Measurements from ENCODE around the gene MACROD2.

The MACROD2 gene

DNA sequence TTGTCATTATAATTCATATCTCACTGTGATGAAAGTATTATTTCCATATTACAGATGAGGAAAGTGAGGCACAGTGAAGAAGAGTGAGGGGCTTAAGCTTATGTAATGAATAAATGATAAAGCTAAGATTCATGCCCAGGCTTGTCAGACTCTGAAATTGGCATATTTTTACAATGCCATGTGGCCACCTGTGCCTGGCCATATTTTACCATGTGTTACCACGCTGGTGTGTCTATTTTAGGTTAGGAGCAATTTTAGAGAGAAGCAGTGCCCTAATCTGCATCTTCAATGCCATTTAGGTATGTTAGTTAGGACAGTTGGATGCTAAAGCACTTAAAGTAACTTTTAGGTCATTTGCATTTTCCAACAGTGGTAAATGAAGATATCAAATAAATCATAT is 530.1 kb downstream of the MACROD2 start:
- no peak for DNase-seq (ENCODE audit: low spot score)

GRCh38 chr20:14526891-14527290 is 531.6 kb downstream of the MACROD2 start:
- no peak for DNase-seq (ENCODE audit: low spot score)

GRCh38 chr20:14531786-14532185 is 536.5 kb downstream of the MACROD2 start:
- DNase-seq (ENCODE audit: low spot score) = no peak

DNA sequence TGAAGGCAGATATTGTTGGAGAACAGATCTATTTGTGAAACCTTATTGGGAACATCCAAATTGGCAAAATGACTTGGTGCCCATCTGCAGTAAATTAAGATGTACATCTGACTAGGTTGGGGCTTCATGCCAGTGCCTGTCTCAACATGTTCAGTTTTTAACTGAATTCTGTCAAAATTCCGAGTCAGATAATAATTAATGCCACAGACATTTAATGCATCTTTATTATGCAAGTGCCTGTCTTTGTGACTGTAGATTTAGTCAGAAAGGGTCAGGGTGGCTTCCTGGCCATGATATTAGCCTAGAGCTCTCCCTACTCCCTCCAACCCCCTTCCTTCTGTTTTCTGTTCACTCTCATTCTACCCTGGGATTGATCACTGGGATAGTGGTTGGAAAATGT is 541.4 kb downstream of the MACROD2 start:
- DNase-seq (ENCODE audit: low spot score) = no peak

- DNase-seq (ENCODE audit: low spot score) = no peak
These were observed 543.1 kb downstream of the MACROD2 start for GRCh38 chr20:14538433-14538832.

GRCh38 chr20:14543040-14543439 is 547.7 kb downstream of the MACROD2 start:
- no peak for DNase-seq (ENCODE audit: low spot score)

- no peak for DNase-seq (ENCODE audit: low spot score)
These were observed 549.4 kb downstream of the MACROD2 start for GRCh38 chr20:14544688-14545087.

- DNase-seq (ENCODE audit: low spot score) = no peak
These were observed 555.3 kb downstream of the MACROD2 start for GRCh38 chr20:14550655-14551054.

DNA sequence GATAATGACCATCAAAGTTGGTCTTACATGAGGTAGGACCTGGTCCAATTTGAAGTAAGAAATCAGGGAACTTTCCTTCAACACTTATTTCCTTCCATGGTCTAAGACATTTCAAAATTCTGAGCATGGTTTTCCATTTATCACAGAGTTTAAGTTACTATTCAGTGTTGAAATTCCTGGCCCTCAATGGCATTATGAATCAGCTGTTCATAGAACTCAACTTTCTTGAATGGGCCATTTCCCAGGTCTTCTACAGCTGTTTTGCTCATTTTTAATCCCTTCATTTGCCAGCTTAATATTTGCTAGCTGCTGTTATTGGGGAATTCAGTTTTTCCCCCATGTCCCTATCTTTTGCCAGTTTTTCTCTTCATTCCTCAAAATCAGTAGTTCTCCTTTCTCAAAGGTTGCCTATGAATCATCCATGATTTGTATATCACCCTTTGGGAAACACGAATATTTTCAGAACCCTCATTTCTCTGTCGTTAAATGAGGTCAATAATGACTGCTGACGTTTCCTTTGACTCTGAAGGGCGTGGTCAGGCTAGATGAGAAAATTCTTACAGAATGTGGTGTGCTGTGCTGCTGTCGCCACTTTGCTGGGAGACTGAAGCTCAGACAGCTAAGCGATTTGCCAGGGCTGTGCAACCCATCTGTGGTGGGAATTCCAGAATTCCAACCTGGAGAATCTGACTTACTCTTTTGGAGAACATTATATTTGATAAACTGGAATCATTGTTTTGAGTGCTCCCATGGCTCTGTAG is 558.6 kb downstream of the MACROD2 start:
- no peak for DNase-seq (ENCODE audit: low spot score)

- DNase-seq (ENCODE audit: low spot score) = no peak
These were observed 560.4 kb downstream of the MACROD2 start for GRCh38 chr20:14555676-14556075.

DNA sequence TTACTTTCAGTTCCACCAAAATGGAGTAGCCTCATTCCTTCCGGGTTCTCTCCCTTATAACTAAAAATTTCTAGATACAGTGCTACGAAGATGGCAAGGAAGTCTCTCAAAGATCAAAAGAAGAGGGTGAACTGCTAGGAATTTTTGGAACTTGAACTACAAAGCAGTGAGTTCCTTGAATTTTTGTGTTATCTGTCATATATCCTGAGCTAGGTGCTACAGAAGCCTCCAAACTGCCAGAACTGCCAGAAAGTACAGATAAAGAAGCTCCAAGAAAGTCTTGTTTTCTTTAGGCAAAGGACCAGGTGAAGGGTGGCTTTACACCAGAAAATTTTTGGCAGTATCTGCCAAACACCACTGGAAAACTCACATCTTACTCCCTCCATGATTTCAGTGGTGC is 560.9 kb downstream of the MACROD2 start:
- no peak for DNase-seq (ENCODE audit: low spot score)

DNA sequence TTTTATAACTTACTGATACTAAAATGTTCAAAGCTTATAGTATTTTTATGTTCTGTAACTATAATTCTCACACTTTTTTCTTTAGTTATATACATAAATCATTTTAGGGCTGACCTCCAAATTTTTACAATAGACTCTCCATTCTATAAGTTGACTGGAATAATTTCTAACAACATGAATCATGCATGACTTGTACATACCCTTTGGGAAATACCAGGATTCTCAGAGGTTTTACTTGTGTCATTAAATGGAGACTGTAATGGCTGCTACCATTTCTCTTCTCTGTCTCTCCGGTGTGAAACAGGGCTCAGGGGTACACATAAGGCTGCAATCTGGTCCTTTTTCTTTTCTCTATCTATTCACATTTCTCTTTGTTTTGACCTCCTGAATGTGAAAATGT is 564.3 kb downstream of the MACROD2 start:
- no peak for DNase-seq (ENCODE audit: low spot score)

- DNase-seq (ENCODE audit: low spot score) = no peak
These were observed 566.5 kb downstream of the MACROD2 start for GRCh38 chr20:14561741-14562221.

- no peak for DNase-seq (ENCODE audit: low spot score)
These were observed 567.7 kb downstream of the MACROD2 start for GRCh38 chr20:14562981-14563380.

DNA sequence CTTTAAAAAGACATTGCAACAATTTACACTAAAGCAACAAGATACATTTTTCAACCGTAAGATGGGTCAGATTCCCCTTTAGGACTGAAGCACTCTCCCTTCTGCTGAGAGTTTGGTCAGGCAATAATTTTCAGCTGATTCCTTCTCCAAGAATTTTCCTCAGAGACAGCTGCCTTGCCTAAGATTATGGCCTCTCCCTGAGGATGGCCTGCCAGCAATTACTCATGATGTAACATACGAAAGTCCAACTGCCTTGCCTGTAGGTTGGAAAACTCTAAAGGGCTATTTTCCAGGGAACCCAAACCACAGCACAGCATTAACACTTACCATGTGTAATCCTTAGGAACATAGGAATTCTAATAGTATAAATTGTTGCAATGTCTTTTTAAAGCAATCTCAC is 571.2 kb downstream of the MACROD2 start:
- no peak for DNase-seq (ENCODE audit: low spot score)

GRCh38 chr20:14568225-14568624 is 572.9 kb downstream of the MACROD2 start:
- no peak for DNase-seq (ENCODE audit: low spot score)

- no peak for DNase-seq (ENCODE audit: low spot score)
These were observed 573.4 kb downstream of the MACROD2 start for GRCh38 chr20:14568701-14569100.

DNA sequence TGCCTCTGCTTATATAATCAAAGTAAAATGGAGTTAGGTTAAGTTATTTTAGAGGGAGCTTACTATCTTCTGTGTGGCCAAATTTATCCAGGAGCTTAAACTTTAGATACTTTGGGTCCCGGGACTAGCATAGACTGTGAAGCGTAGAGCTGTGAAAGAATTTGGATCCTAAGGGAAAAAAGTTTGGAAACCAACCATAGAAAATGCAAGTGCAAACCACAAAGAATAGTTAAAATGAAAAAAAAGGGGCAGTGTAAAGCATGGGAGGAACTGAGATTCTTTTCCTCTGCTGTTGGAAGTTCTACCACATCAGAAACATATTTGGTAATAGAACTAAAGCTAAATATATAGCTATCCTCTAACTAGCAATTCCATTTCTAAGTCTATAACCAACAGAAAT is 574.3 kb downstream of the MACROD2 start:
- no peak for DNase-seq (ENCODE audit: low spot score)

DNA sequence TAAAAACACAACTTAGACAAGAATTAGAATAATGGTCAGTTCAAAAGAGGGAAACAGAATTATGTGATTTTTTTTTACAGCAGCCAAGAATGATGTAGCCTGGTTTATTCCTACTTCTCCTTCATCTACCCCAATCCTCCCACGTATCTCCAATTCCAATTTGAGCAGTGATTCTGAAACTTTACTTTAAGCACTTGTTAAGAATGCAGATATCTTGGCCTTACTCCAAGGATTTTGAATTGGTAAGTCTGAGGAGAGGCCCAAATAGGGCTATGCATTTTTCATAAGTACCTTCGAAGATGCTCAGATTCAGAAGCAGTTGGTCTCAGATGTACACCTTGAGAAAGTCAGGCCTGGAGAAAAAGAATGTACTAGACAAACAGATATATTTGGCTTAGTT is 575.5 kb downstream of the MACROD2 start:
- DNase-seq (ENCODE audit: low spot score) = no peak

GRCh38 chr20:14573676-14574075 is 578.4 kb downstream of the MACROD2 start:
- DNase-seq (ENCODE audit: low spot score) = no peak

DNA sequence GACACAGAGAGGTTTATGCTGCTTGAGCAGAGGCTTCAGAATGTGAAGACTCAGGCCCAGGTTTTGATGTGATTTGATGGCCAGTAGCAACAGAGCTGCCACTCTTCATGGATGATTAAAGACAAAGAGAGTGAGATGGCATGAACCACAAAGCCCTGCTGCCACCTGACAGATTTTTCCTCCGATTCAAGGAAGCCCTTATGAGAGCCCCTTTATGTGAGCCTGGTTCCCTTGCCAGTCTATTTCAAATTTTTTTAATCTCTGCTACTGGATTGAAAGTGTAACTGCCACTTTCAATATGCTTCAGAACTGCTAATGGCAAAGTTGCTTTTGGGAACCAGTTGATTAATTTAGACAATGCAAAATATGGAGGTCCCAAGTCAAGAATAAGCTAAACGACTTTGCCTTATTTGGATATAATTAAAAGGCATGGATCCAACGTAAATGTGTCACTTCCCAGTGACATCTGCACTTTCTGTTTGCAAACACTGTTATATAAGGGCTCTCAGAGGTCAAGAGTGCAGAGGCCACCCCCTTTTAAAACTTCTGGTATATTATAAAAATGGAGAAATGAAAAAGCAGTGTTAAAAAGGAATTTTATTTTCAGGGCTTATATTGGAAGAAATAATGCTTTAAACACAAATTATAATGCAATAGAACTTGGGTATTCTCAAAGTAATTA is 581.0 kb downstream of the MACROD2 start:
- no peak for DNase-seq (ENCODE audit: low spot score)

- DNase-seq (ENCODE audit: low spot score) = no peak
These were observed 585.2 kb downstream of the MACROD2 start for GRCh38 chr20:14580418-14581074.

DNA sequence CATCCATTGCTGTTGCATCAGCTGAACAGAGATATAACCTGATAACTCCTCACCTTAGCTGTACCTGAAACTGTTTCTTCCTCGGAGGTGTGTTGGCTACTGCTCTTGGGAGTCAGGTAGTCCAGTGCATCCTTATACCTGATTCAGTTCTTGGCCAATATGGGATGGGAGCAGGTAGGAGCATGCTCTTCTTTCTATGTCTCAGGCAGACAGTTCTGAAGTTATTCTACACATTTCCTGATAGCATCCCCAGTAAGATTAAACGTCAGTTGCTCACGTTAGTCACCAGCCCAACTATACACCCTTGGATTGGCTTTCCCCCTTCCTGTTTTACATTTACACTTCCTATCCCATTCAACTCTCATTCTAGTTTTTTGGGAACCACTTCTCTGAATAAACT is 586.4 kb downstream of the MACROD2 start:
- DNase-seq (ENCODE audit: low spot score) = no peak
